Activated CD8-positive, alpha-beta T cell treated with anti-CD3 and anti-CD28 coated beads for 36 hours (primary cell): ENCODE results near the gene CYTH1. TPM values are rescaled to one million over a fixed set of nuclear protein-coding genes. Genes with fewer than 3 reads are reported as not detected.

Experiments
- ATAC-seq: fragments of 200-7000 bp; cut with Tn5 transposase; one replicate; pipeline ENCODE4 v1.10.0; 2021; ENCODE audit warnings: mild to moderate bottlenecking, moderate library complexity
- CTCF ChIA-PET: fragments of 350-600 bp; sonication (Branson Sonifier 250); formaldehyde crosslinking; loops from one replicate; lab custom pipeline; 2021; ENCODE audit warnings: antibody characterized with exemption; lab: Charles Lee
- POLR2A ChIA-PET: fragments of 350-600 bp; sonication (Branson Sonifier 250); formaldehyde crosslinking; loops from one replicate; lab custom pipeline; 2021; ENCODE audit warnings: antibody characterized with exemption; lab: Charles Lee
- DNase-seq: peaks from one replicate; pipeline ENCODE4 v3.0.0-alpha.2; 2020
- H3K27ac Mint-ChIP-seq: one replicate; pipeline ENCODE4 v1.8.0; 2021; ENCODE audit warnings: mild to moderate bottlenecking, mixed read lengths
- H3K27me3 Mint-ChIP-seq: one replicate; pipeline ENCODE4 v1.8.0; 2021; ENCODE audit warnings: mixed read lengths
- H3K36me3 Mint-ChIP-seq: one replicate; pipeline ENCODE4 v1.8.0; 2021; ENCODE audit warnings: low read depth, mixed read lengths
- H3K4me1 Mint-ChIP-seq: one replicate; pipeline ENCODE4 v1.8.0; 2021; ENCODE audit warnings: low read depth, mixed read lengths
- H3K4me3 Mint-ChIP-seq: one replicate; pipeline ENCODE4 v1.8.0; 2021; ENCODE audit warnings: mild to moderate bottlenecking, moderate library complexity, mixed read lengths
- H3K9me3 Mint-ChIP-seq: one replicate; pipeline ENCODE4 v1.8.0; 2021; ENCODE audit warnings: mixed read lengths
- intact Hi-C: fragments of 100-400 bp; cut with micrococcal nuclease; formaldehyde crosslinking; loops from one replicate; pipeline ENCODE4 v1.10.0; 2022
- total RNA-seq, 2 experiments: library from RNA; stranded (reverse); gene quantifications; one replicate each; pipeline ENCODE4 v1.2.3, GENCODE V29; 2021
- TF ChIP-seq, protein P1 (sequence below): fragments of 200-600 bp; IDR thresholded peaks from one replicate; pipeline ENCODE4 v1.8.0; 2022; ENCODE audit warnings: antibody characterized with exemption, mild to moderate bottlenecking

The CYTH1 gene
- total RNA-seq, 2 experiments from 2014 or later = 95.1 to 96.0 TPM

DNA sequence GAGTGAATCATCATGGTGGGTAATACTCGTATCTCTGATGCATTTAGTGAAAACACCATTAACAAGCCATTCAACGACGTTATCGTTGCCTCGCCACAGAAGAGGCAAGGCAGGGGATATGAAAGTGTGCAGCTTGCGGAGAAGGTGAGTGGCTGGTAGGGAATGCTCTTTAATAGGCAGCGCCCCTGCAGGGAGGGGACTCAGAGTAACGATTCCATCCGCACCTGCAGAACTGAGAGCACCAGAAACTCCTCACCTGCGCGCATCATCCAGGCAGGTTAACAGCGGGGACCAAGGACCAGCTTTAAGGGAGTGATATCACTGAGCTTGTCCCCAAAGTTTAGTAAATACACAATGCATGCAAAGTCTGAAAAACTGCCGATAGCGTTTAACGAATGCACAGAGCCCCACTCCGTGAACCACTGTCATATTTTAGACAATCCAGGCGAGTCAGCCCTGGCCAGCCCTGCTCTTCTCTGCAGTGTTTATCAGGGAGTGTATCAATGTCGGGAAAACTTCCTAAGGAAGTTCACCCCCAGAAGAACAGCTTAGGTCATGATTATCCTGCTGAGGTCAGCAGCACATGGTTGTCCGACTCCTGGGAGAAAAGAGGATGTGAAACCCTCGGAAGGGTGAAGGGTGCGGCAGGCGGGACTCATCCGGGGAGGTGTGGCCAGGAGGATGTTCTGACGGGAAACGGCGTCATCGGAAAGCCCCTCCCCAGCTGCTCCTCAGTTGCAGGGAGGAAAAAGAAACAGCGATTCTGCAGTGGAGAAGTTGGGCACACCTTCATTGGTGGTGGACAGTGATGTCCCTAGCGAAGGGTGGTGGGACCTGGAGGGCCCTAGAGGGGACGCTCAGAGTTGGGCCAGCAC lies 136.4 kb downstream of the CYTH1 start:
- POLR2A ChIA-PET = interaction anchor here (0.6 to 1.0 kb wide), 2 partner anchors 18 to 20 kb away, joined by 3 read pairs; no protein-coding TSS in a partner anchor
- peaks cover 3% of the 10 kb centered on the region for H3K36me3 Mint-ChIP-seq
- H3K4me1 Mint-ChIP-seq = peaks cover 7% of the 10 kb centered on the region

DNA sequence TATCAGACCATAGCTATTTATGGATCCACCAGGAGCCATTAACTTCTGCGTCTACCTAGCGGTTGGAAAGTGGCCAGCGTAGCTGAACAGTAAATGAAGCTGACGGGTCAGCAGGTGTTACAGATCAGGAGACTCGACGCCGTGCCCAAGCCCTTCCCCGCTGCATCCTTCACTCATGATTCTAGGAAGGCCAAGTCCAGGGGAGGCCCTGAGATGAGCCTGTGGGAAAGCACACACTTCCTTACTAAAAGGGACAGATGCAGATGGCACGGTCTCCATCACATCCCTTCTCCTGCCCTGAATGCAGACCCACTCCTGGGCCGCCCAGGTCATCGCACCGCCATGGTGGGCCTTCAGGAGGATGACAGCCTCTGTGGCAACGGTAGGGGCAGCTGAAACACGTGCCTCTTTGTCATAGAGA lies 137.1 kb downstream of the CYTH1 start:
- Mint-ChIP-seq H3K9me3 (peaks cover 8% of the 10 kb centered on the region), H3K27me3 (peaks cover 2% of the 10 kb centered on the region), H3K4me1 (peaks cover 7% of the 10 kb centered on the region), H3K4me3 (no peak overlapping the region), H3K27ac (no peak overlapping the region), H3K36me3 (peaks cover 3% of the 10 kb centered on the region)
- ChIA-PET CTCF (no interaction called here), POLR2A (interaction anchor here (1.0 kb wide), 1 partner anchor 21 kb away, joined by 3 read pairs; no protein-coding TSS in a partner anchor)
- ATAC-seq (no peak), DNase-seq (no peak)
- TF ChIP-seq, protein P1, sequence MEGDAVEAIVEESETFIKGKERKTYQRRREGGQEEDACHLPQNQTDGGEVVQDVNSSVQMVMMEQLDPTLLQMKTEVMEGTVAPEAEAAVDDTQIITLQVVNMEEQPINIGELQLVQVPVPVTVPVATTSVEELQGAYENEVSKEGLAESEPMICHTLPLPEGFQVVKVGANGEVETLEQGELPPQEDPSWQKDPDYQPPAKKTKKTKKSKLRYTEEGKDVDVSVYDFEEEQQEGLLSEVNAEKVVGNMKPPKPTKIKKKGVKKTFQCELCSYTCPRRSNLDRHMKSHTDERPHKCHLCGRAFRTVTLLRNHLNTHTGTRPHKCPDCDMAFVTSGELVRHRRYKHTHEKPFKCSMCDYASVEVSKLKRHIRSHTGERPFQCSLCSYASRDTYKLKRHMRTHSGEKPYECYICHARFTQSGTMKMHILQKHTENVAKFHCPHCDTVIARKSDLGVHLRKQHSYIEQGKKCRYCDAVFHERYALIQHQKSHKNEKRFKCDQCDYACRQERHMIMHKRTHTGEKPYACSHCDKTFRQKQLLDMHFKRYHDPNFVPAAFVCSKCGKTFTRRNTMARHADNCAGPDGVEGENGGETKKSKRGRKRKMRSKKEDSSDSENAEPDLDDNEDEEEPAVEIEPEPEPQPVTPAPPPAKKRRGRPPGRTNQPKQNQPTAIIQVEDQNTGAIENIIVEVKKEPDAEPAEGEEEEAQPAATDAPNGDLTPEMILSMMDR = no peak
- intact Hi-C loops = no loop called here

More for the DNA sequence above, 136.4 kb downstream of the CYTH1 start:
- H3K27me3 Mint-ChIP-seq = peaks cover 2% of the 10 kb centered on the region
- peaks cover 8% of the 10 kb centered on the region for H3K9me3 Mint-ChIP-seq
- ATAC-seq (peak; percentile 89), DNase-seq (peak; percentile 78)
- TF ChIP-seq, protein P1 = no peak
- intact Hi-C loops = no loop called here
- peak overlapping the region; percentile 48 for H3K4me3 Mint-ChIP-seq
- peak overlapping the region; percentile 80 for H3K27ac Mint-ChIP-seq
- CTCF ChIA-PET = no interaction called here

DNA sequence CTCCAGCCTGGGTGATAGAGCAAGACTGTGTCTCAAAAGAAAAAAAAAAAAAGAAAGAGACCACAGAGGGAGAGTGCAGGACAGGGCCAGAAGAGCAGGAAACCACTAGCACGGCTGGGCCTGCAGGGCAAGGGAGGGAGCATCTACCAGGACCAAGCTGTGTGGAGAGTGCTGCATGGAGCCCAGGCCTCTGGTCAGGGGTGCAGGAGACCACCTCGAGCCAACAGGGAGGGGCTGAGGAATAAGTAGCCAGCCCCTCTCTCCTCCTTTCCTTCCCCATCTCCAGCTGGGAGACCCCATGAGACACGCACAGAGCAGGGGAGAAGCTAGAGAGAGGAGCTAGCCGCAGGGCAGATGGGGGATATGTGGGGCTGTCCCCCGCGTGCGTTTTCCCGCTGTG lies 137.8 kb downstream of the CYTH1 start:
- Mint-ChIP-seq H3K27ac (no peak overlapping the region), H3K9me3 (peaks cover 8% of the 10 kb centered on the region), H3K27me3 (peaks cover 2% of the 10 kb centered on the region), H3K36me3 (peaks cover 3% of the 10 kb centered on the region), H3K4me3 (no peak overlapping the region), H3K4me1 (peaks cover 7% of the 10 kb centered on the region)
- intact Hi-C loops = no loop called here
- DNase-seq (no peak), ATAC-seq (no peak)
- POLR2A ChIA-PET = no interaction called here
- TF ChIP-seq, protein P1 = no peak
- CTCF ChIA-PET = no interaction called here

DNA sequence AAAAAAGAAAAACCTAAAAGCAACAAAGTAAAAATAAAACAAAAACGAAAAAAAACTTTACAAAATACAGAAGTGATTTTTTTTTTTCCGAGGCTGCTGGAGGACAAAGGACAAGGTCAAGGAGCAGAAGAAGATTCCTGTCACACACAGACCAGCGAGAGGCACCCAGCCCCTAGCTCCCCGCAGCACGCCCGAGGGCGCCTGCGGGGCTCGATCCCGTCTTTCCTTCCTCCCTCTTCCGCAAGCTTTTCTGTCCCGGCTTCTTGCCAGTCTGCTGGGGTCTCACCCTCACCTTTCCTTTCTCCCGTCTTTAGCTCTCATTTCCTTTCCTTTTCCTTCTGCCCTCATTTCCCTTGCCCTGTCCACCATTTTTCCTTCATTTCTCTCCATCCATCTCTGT lies 138.7 kb downstream of the CYTH1 start:
- H3K4me1 Mint-ChIP-seq = peaks cover 7% of the 10 kb centered on the region
- TF ChIP-seq, protein P1 = no peak
- no peak for ATAC-seq
- ChIA-PET CTCF (no interaction called here), POLR2A (no interaction called here)
- no peak overlapping the region for H3K4me3 Mint-ChIP-seq
- no peak for DNase-seq
- H3K27me3 Mint-ChIP-seq = peaks cover 2% of the 10 kb centered on the region
- H3K27ac Mint-ChIP-seq = no peak overlapping the region
- H3K9me3 Mint-ChIP-seq = peaks cover 4% of the 10 kb centered on the region
- intact Hi-C loops = no loop called here
- peaks cover 3% of the 10 kb centered on the region for H3K36me3 Mint-ChIP-seq

DNA sequence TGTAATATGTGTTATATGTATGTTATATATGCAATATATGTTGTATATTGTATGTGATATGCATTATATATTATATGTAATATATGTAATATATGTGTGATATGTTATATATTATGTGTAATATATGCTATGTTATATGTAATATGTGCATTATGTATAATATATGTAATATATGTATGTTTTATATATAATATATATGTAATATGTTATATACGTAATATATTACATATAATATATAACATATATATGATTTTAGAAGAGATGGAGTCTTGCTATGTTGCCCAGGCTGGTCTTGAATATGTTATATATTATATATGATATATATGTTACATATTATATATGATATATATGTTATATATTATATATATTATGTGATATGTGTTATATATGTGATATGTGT lies 139.4 kb downstream of the CYTH1 start:
- Mint-ChIP-seq H3K27me3 (no peaks in the 10 kb centered on the region), H3K27ac (no peak overlapping the region), H3K36me3 (no peaks in the 10 kb centered on the region), H3K4me3 (no peak overlapping the region), H3K9me3 (no peaks in the 10 kb centered on the region), H3K4me1 (peaks cover 7% of the 10 kb centered on the region)
- ATAC-seq = no peak
- ChIA-PET POLR2A (no interaction called here), CTCF (no interaction called here)
- DNase-seq = no peak
- intact Hi-C loops = no loop called here
- TF ChIP-seq, protein P1 = no peak
